Ovary (tissue), 3 donors: ENCODE data around the gene PCYOX1L.

ENCODE experiments used
- EP300 ChIP-seq: sonication (generic); formaldehyde crosslinking; IDR thresholded peaks from one replicate; pipeline ENCODE4 v1.6.1; 2017; ENCODE audit warnings: antibody characterized with exemption
- POLR2A ChIP-seq: fragments of 450-650 bp; IDR thresholded peaks from one replicate; pipeline ENCODE4 v1.6.1; 2017; ENCODE audit warnings: antibody characterized with exemption, mild to moderate bottlenecking, moderate library complexity
- TF ChIP-seq, protein P1 (sequence below), 3 donors: fragments of 450-650 bp in 2 of 3; fragments of 200-600 bp in 1 of 3; IDR thresholded peaks; one replicate each; pipeline versions ENCODE4 v1.5.1 to v1.8.0; 2016 to 2022; ENCODE audit warnings: antibody characterized with exemption in 3 of 3, mild to moderate bottlenecking in 1 of 3
- donor health status: DM: no; HTN: no; CAD: no.

- TF ChIP-seq, protein P1, sequence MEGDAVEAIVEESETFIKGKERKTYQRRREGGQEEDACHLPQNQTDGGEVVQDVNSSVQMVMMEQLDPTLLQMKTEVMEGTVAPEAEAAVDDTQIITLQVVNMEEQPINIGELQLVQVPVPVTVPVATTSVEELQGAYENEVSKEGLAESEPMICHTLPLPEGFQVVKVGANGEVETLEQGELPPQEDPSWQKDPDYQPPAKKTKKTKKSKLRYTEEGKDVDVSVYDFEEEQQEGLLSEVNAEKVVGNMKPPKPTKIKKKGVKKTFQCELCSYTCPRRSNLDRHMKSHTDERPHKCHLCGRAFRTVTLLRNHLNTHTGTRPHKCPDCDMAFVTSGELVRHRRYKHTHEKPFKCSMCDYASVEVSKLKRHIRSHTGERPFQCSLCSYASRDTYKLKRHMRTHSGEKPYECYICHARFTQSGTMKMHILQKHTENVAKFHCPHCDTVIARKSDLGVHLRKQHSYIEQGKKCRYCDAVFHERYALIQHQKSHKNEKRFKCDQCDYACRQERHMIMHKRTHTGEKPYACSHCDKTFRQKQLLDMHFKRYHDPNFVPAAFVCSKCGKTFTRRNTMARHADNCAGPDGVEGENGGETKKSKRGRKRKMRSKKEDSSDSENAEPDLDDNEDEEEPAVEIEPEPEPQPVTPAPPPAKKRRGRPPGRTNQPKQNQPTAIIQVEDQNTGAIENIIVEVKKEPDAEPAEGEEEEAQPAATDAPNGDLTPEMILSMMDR (IDR thresholded peaks at IDR 0.05) = no peak
- TF ChIP-seq POLR2A = no peak
- TF ChIP-seq EP300 = no peak
These were observed 51.6 kb downstream of the PCYOX1L start for GRCh38 chr5:149409268-149409948.
